Activated CD4-positive, alpha-beta T cell treated with anti-CD3 and anti-CD28 coated beads, Interleukin-2, amount 50 U/mL, for 4 hours (primary cell): ENCODE data around the gene ATF4.
A peak's percentile ranks its signal among the peaks of the same experiment; 100 is the strongest.

Source experiments
- DNase-seq, 2 experiments: peaks; one replicate each; pipeline ENCODE4 v3.0.0-alpha.2; 2020

Gene ATF4

GRCh38 chr22:39562839-39563489 lies 42.6 kb downstream of the ATF4 start:
- no peak for DNase-seq

GRCh38 chr22:39563571-39564428 lies 43.4 kb downstream of the ATF4 start:
- no peak for DNase-seq

GRCh38 chr22:39565414-39565944 lies 45.1 kb downstream of the ATF4 start:
- no peak for DNase-seq

GRCh38 chr22:39567135-39567946 lies 47.0 kb downstream of the ATF4 start:
- DNase-seq: peak; percentile 19 to 26

GRCh38 chr22:39568278-39568981 lies 48.1 kb downstream of the ATF4 start:
- no peak for DNase-seq

GRCh38 chr22:39569066-39569465 lies 48.7 kb downstream of the ATF4 start:
- DNase-seq: no peak

GRCh38 chr22:39570226-39570625 lies 49.9 kb downstream of the ATF4 start:
- no peak for DNase-seq

GRCh38 chr22:39570665-39571064 lies 50.3 kb downstream of the ATF4 start, which contains the start of gene CACNA1I:
TSS of gene CACNA1I (plus strand) at chr22:39570753. CDS start at chr22:39570753, 0 bp downstream.
- DNase-seq: no peak

- DNase-seq: no peak
Measured at GRCh38 chr22:39571538-39571937, 51.2 kb downstream of the ATF4 start.
